Activated T-cell treated with anti-CD3 and anti-CD28 coated beads, Interleukin-2, amount 50 U/mL, for 24 hours (primary cell): ENCODE results near the gene NANOS1.

Source experiments
- DNase-seq: peaks from one replicate; pipeline ENCODE4 v3.0.0-alpha.2; 2020
- H3K27ac Mint-ChIP-seq: 2 replicates; pipeline ENCODE4 v1.8.0; 2020; ENCODE audit warnings: mild to moderate bottlenecking, mixed read lengths
- H3K27me3 Mint-ChIP-seq: 2 replicates; pipeline ENCODE4 v1.8.0; 2020; ENCODE audit warnings: mixed read lengths
- H3K36me3 Mint-ChIP-seq: 2 replicates; pipeline ENCODE4 v1.8.0; 2020; ENCODE audit warnings: low read depth, mixed read lengths
- H3K4me1 Mint-ChIP-seq: 2 replicates; pipeline ENCODE4 v1.8.0; 2020; ENCODE audit warnings: low read depth, mixed read lengths
- H3K4me3 Mint-ChIP-seq: 2 replicates; pipeline ENCODE4 v1.8.0; 2020; ENCODE audit warnings: mild to moderate bottlenecking, moderate library complexity, mixed read lengths
- H3K9me3 Mint-ChIP-seq: 2 replicates; pipeline ENCODE4 v1.8.0; 2020; ENCODE audit warnings: mixed read lengths

Gene NANOS1

DNA sequence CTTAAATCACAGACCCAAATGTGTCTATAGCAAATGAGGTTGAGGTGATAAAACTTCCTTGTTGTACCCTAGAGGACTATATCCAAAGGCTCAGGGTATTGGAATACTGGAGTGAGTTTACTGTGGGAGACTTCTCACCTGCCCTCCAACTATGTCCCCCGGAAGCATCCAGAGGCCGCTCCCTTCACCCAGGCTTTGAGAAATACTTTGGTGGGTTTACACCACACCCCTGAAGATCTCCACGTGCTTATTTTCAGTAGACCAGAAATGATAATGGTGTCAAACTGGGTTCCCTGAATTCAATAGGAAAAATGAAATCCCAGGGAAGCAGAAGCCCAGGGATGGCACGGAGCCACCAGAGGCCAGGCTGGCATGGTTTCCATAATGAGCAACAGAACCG, 31.3 kb upstream of the NANOS1 start:
- no peak for DNase-seq
- Mint-ChIP-seq H3K27ac (no peak overlapping the region), H3K36me3 (no peaks in the 10 kb centered on the region), H3K4me3 (no peak overlapping the region), H3K27me3 (peaks cover 18% of the 10 kb centered on the region), H3K4me1 (no peaks in the 10 kb centered on the region), H3K9me3 (no peaks in the 10 kb centered on the region)

DNA sequence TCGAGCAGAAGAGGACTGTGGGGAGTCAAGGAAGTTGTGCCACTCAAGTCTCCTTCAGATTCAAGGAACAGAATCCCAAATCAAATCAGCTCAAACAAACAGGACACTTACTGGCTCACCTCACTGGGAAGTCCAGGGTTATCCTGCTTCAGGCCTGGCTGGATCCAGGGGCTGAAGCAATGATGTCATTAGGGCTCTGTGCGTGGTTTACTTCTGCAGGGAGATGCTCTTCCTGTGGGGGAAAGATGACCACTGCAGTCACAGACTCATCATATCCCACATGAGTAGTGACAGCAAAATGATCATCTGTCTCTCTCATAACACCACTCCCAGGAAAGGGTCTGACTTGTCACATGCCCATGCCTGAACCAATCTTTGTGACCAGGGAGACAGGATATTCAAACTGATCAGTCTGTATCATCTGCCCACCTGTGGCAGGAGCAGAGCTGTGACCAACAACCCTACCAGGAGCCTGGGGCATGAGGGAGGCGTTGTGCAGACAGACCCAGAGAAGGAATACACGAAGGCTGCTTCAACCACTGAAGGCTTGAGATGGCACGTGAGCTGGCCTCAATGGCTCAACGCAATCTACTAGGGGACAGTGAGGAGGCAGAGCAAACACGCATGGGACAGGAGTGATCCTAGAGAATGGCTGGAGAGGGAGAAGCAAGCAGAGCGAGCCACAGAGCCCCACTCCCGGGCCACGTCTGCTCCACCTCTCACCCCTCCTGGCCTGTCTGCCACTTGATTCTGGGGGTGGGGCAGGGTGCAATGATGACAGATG, 27.6 kb upstream of the NANOS1 start:
- Mint-ChIP-seq H3K36me3 (no peaks in the 10 kb centered on the region), H3K27me3 (peaks cover 21% of the 10 kb centered on the region), H3K4me3 (no peak overlapping the region), H3K9me3 (no peaks in the 10 kb centered on the region), H3K4me1 (no peaks in the 10 kb centered on the region), H3K27ac (no peak overlapping the region)
- DNase-seq = no peak

DNA sequence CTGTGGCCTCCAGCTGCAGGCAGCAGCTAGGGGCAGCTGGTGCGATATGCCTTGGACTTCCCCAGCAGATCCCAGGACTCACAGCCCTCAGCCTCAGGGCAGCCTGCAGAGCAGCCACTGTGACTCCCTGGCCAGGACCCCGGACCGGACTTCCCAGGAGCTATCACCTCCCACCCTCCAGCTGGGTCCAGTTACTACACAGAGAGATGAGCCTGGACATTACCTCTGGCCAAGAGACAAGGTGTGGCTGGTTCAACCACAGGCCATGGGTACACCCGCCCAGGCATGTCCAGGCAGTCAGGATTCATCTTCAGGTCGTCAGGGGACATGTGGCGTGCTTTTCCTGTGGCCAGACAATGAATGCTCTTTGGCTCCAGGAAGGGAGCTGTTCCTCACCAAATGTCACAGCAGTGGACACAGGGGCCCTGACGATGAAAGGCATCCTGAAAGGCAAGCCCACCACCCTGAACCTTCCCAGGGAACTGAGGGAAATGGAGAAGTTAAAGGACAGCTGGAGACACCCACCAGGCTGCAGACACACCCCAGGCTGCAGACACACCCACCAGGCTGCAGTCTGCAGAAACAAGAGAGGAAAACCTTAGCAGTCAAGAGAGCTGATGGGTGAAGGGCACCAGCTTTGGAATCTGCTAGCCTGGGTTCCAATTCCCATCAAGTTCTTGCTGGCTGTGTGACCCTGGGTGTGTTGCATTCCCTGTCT, 25.8 kb upstream of the NANOS1 start:
- no peaks in the 10 kb centered on the region for H3K9me3 Mint-ChIP-seq
- H3K4me3 Mint-ChIP-seq = no peak overlapping the region
- H3K4me1 Mint-ChIP-seq = no peaks in the 10 kb centered on the region
- no peak for DNase-seq
- peaks cover 20% of the 10 kb centered on the region for H3K27me3 Mint-ChIP-seq
- H3K27ac Mint-ChIP-seq = no peak overlapping the region
- no peaks in the 10 kb centered on the region for H3K36me3 Mint-ChIP-seq

DNA sequence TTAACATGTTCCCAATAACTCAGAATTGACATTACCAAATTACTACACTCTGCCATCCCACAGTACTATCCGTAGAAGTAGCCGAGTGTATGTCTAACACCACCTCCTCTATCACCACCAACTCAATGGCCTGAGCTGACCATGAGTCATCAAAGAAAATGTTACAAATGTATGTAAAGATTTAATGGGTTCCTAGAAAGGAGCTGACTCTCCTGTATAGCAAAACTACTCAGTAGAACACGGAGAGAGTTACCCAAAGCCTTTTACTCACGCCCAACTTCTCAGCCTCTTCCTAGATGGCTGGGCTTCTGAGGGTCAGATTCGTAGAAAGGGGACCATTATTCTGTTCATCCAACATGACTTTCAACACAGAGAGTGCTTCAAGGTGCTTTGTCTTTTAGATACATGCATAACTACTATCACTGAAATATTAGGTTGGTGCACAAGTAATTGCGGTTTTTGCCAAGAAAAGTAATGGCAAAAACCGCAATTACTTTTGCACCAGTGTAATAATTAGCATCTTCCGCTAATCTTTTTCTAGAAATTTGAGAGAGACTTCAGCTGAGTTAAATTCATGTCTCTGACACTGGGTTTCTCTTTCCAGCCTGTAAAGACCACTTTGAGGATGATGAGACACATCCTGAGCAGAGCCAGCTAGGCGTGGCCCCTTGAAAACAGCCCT, 24.0 kb upstream of the NANOS1 start:
- no peaks in the 10 kb centered on the region for H3K9me3 Mint-ChIP-seq
- H3K4me3 Mint-ChIP-seq = no peak overlapping the region
- H3K36me3 Mint-ChIP-seq = no peaks in the 10 kb centered on the region
- no peak overlapping the region for H3K27ac Mint-ChIP-seq
- no peaks in the 10 kb centered on the region for H3K4me1 Mint-ChIP-seq
- peaks cover 21% of the 10 kb centered on the region for H3K27me3 Mint-ChIP-seq
- DNase-seq = no peak

DNA sequence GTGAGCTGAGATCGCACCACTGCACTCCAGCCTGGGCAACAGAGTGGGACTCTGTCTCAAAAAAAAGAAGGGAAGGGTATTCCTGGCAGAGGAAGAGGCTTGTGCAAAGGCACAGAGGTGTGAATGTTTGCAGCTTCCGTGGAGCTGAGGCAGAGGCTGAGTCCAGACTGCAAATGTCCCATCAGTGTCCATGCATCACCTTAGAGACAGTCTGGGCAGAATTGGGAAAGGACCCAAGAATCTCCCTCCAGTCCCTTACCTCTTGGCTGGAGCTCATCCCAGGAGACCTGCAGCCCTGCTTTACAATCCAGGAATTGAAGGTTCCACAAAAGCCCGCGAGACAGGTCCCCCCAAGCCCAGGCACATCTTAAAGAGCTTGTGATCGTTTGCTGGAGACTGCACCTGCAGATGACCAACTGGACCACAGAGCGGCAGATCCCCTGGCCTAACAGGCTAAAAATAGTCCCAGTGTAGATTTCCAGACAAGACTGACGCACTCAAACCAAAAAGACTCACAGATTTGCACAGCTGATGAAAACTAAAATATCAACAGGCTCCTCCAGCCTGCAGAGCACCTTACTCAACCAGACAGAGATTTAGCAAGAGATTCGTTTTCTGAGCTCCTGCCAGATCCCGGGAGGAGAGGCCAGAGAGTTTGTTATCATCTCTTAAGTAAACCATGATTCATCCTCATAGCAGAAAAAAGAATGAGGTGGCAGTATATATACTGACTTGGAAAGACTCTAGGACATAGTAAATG, 22.9 kb upstream of the NANOS1 start:
- Mint-ChIP-seq H3K9me3 (no peaks in the 10 kb centered on the region), H3K36me3 (no peaks in the 10 kb centered on the region), H3K4me1 (no peaks in the 10 kb centered on the region), H3K27ac (no peak overlapping the region), H3K4me3 (no peak overlapping the region), H3K27me3 (peaks cover 18% of the 10 kb centered on the region)
- no peak for DNase-seq

DNA sequence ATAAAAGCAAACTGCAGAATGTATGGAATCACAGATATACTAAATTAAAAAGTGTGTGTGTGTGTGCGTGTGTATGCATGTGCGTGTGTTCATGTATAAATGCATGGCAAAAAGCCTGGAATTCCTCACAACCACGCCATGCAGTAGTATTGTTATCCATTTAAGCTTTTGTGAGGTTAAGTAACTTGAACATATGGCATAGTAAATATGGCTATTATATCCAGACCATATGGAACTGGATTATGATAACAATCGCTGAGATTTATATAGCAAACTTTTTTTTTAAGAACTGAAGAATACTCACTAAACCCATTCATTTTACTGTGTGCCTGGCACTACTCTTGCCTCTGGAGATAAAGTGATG, 22.3 kb upstream of the NANOS1 start:
- Mint-ChIP-seq H3K4me3 (no peak overlapping the region), H3K27me3 (peaks cover 14% of the 10 kb centered on the region), H3K4me1 (no peaks in the 10 kb centered on the region), H3K9me3 (no peaks in the 10 kb centered on the region), H3K36me3 (no peaks in the 10 kb centered on the region), H3K27ac (no peak overlapping the region)
- DNase-seq = no peak

DNA sequence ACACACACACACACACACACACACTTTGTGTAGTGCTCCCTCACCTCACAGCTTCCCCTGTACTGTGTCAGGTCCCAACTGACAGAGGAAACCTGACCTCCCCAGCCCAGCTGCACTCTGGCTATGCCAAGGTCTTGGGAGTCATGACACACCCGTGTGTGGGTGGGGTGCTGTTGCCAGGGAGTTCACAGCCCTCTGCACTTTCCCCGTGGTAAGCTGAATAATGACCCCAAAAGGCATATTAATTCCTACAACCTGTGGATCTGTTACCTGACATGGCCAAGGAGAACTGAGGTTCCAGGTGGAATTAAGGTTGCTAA, 8.9 kb upstream of the NANOS1 start:
- no peak for DNase-seq
- H3K27me3 Mint-ChIP-seq = peaks cover 3% of the 10 kb centered on the region
- no peaks in the 10 kb centered on the region for H3K9me3 Mint-ChIP-seq
- no peaks in the 10 kb centered on the region for H3K36me3 Mint-ChIP-seq
- no peak overlapping the region for H3K27ac Mint-ChIP-seq
- H3K4me1 Mint-ChIP-seq = peaks cover 3% of the 10 kb centered on the region
- H3K4me3 Mint-ChIP-seq = no peak overlapping the region

DNA sequence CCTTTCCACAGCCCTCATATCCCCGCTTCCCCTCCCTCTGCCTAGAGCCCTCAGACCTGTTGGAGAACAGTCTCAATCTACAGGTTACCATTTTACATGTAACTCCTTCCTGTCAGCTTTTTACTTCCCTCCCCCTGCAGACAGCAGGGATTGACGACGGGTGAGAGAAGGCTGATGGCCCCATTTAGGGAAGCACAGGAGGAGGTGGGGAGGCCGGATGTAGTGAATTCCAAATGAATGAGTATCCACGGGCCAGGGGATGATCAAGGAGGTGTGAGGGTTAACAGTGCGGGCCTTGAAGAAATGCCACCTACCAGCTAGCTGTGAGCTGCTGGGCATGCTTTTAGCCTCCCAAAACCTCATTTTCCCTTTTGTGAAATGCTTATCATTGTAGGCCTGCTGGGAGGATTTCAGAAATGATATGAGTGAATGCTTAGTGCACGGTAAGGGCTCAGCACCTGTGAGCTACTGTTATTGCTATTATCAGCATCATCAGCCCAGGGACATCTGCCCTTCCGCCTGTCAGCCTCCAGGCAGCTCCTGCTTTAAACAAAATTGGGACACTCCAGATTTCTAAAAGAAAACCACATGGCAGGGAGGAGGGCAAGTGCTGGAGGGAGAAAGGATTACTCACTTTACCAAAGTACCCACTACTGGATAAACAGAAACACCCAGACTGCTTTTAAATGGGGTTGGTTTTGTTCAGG, 6.5 kb upstream of the NANOS1 start:
- H3K27me3 Mint-ChIP-seq = peaks cover 3% of the 10 kb centered on the region
- no peaks in the 10 kb centered on the region for H3K36me3 Mint-ChIP-seq
- H3K27ac Mint-ChIP-seq = no peak overlapping the region
- DNase-seq = no peak
- H3K4me3 Mint-ChIP-seq = no peak overlapping the region
- no peaks in the 10 kb centered on the region for H3K9me3 Mint-ChIP-seq
- H3K4me1 Mint-ChIP-seq = peaks cover 3% of the 10 kb centered on the region

DNA sequence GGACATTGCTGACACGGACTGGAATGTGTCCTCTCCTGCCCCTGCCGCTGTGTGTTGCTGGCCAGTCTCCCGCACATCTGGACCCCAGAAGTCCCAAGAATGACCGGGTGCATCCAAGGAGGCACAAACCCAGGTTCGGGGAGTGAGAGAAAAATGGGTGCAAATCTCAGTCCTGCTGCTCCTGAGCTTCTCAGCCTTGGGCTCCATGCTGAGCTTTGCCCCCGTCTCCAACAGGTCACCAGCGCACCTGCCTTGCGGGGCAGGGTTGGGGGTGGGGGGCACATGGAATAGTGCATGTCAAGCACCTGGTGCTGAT, 6.0 kb upstream of the NANOS1 start:
- H3K9me3 Mint-ChIP-seq = no peaks in the 10 kb centered on the region
- no peak for DNase-seq
- peaks cover 3% of the 10 kb centered on the region for H3K4me1 Mint-ChIP-seq
- H3K36me3 Mint-ChIP-seq = no peaks in the 10 kb centered on the region
- no peak overlapping the region for H3K27ac Mint-ChIP-seq
- no peak overlapping the region for H3K4me3 Mint-ChIP-seq
- H3K27me3 Mint-ChIP-seq = no peaks in the 10 kb centered on the region

DNA sequence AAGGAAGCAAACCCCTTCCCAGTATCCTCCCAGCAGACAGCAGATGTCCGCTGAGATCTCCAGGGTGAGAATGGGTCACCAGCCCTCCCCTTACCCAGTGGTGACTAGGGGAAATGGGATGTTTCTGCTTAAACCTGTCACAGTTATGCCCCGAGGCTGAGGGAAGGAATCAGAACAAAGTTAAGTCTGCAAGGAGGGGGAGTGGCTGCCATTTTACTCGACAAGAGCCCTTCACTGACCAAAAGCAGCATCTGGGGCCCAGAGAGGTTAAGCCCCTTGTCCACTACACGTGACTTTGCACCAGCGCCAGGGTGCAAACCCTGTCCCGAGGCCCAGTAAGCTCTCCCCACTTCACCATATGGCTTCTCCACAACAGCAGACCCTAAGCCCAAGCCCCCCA, 4.6 kb upstream of the NANOS1 start:
- H3K9me3 Mint-ChIP-seq = no peaks in the 10 kb centered on the region
- no peak for DNase-seq

DNA sequence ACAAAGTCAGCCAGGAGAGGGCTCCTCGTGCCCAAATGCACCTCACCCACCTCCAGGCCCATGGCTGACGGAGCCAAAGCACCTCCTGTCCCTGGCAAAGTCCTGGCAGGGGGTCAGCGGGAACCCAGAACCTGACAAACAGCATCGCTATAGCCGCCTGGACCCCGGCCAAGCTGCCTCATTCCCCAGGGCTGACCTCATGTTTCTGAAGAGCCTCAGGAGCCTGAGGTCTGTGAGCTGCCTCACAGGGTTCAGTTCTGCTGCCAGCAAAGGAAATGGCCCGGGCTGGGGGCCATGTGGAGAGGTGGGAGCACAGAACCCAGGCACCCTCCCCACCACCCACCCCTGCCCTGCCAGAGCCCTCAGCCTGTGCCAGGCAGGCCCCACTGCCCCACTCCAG, 4.2 kb upstream of the NANOS1 start:
- no peaks in the 10 kb centered on the region for H3K36me3 Mint-ChIP-seq

More for the DNA sequence above, 4.6 kb upstream of the NANOS1 start:
- peaks cover 6% of the 10 kb centered on the region for H3K4me1 Mint-ChIP-seq
- no peaks in the 10 kb centered on the region for H3K36me3 Mint-ChIP-seq
- H3K27ac Mint-ChIP-seq = no peak overlapping the region
- H3K4me3 Mint-ChIP-seq = no peak overlapping the region
- peaks cover 4% of the 10 kb centered on the region for H3K27me3 Mint-ChIP-seq

DNA sequence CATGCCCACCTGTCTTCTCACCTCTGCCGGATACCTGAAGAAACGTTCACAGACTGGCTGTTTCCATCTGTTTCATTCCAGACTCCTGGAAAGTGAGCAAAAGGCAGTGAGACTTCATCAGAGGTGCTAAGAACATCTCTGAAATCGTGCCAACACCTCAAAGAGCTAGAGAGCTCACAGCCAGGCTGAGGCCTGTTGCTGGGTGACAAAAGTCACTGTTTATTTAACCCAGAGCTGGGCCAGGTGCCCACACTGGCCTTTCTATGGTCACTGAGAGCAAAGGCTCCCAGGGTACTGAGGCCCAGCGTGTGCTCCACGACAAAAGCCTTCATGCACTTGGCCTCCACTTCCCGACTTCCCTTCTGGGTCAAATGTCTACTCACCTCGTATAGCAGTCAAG, 3.7 kb upstream of the NANOS1 start:
- H3K27me3 Mint-ChIP-seq = peaks cover 4% of the 10 kb centered on the region
- DNase-seq = no peak
- H3K27ac Mint-ChIP-seq = no peak overlapping the region

More for the DNA sequence above, 4.2 kb upstream of the NANOS1 start:
- Mint-ChIP-seq H3K4me1 (peaks cover 6% of the 10 kb centered on the region), H3K9me3 (no peaks in the 10 kb centered on the region), H3K27me3 (peaks cover 4% of the 10 kb centered on the region), H3K4me3 (no peak overlapping the region), H3K27ac (no peak overlapping the region)
- DNase-seq = no peak

DNA sequence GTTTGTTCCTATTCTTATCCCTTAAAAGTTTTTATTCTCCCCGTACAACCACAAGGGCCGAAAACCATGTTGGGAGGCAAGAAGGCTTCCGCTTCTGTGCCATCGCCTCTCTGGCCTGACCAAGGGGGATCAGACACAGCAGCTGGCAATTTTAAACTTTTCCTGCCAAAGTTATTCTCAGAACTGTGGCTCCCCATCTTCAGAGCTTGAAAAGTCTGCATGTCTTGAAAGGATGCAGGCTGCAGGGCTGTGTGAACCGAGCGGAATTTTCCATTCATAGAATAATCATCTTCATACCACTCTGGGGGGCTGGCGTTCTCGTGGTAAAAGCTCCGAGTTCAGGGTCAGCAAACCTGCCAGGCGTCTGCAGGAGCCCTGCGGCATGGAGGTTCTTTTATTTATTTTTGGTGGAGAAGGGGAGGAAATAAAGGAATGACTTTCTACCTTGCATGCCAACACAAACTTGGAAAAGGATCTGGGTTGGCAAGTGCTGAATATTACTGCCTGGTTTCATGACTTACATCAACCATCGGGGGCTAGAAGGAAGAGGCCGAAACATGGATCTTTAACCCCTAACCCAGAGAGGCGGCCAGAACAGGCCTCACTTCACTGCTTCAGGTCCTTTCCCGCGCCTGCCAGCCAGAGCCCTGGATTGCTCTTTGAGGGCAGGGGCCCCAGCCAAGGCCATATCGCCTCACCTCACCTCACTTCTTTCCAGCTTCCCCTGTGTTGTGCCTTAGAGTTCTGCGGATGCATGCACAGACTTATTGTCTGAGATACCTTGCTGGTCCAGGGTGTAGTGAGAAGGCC, 3.0 kb upstream of the NANOS1 start:
- Mint-ChIP-seq H3K36me3 (peaks cover 4% of the 10 kb centered on the region), H3K4me3 (no peak overlapping the region), H3K27ac (no peak overlapping the region), H3K9me3 (no peaks in the 10 kb centered on the region), H3K27me3 (peaks cover 4% of the 10 kb centered on the region), H3K4me1 (peaks cover 11% of the 10 kb centered on the region)
- DNase-seq = no peak

More for the DNA sequence above, 3.7 kb upstream of the NANOS1 start:
- Mint-ChIP-seq H3K4me3 (no peak overlapping the region), H3K36me3 (no peaks in the 10 kb centered on the region), H3K4me1 (peaks cover 5% of the 10 kb centered on the region), H3K9me3 (no peaks in the 10 kb centered on the region)
